CD4-positive, alpha-beta T cell (primary cell): Measurements from ENCODE around the gene ARHGAP42. TPM values are rescaled to one million over a fixed set of nuclear protein-coding genes. Genes with fewer than 3 reads are reported as not detected.

Experiments used
- ATAC-seq: fragments of 200-7000 bp; cut with Tn5 transposase; one replicate; pipeline ENCODE4 v1.10.0; 2022; ENCODE audit warnings: mild to moderate bottlenecking; ENCODE audit not compliant: poor library complexity
- CTCF ChIA-PET: fragments of 350-600 bp; sonication (Branson Sonifier 250); formaldehyde crosslinking; loops from one replicate; lab custom pipeline; 2021; ENCODE audit warnings: antibody characterized with exemption, inconsistent platforms; lab: Charles Lee
- POLR2A ChIA-PET: fragments of 350-600 bp; sonication (Branson Sonifier 250); formaldehyde crosslinking; loops from one replicate; lab custom pipeline; 2021; ENCODE audit warnings: antibody characterized with exemption, inconsistent platforms; lab: Charles Lee
- DNase-seq, 14 experiments: peaks; one replicate each; pipeline ENCODE4 v3.0.0-alpha.2; 2013 to 2020; ENCODE audit warnings: mixed read lengths in 2 of 14
- H3K27ac ChIP-seq, 2 donors: one replicate each; pipeline versions ENCODE4 v1.5.1 to v1.7.0; 2013; ENCODE audit warnings: low read length in 2 of 2, low read depth in 1 of 2, mild to moderate bottlenecking in 1 of 2
- H3K27me3 ChIP-seq, 2 experiments: 1 replicate in 1 of 2; 2 replicates in 1 of 2; pipeline versions ENCODE4 v1.6.1 to v1.7.0; 2013; ENCODE audit warnings: low read length in 2 of 2, control low read depth in 1 of 2, mild to moderate bottlenecking in 1 of 2, moderate library complexity in 1 of 2; ENCODE audit not compliant: insufficient read depth in 2 of 2, control insufficient read depth in 1 of 2
- H3K36me3 ChIP-seq: one replicate; pipeline ENCODE4 v1.6.1; 2013; ENCODE audit warnings: low read length, control low read depth; ENCODE audit not compliant: insufficient read depth
- H3K4me1 ChIP-seq: one replicate; pipeline ENCODE4 v1.6.1; 2013; ENCODE audit warnings: low read length, control low read depth; ENCODE audit not compliant: insufficient read depth
- H3K4me3 ChIP-seq: one replicate; pipeline ENCODE4 v1.5.1; 2013; ENCODE audit warnings: mild to moderate bottlenecking, low read length, moderate library complexity
- H3K9me3 ChIP-seq, 2 experiments: 1 replicate in 1 of 2; 2 replicates in 1 of 2; pipeline versions ENCODE4 v1.6.1 to v1.7.0; 2013; ENCODE audit warnings: low read length in 2 of 2, mild to moderate bottlenecking in 2 of 2, control low read depth in 1 of 2, moderate library complexity in 1 of 2; ENCODE audit not compliant: control insufficient read depth in 1 of 2, insufficient read depth in 1 of 2
- H3K27ac Mint-ChIP-seq: one replicate; pipeline ENCODE4 v1.8.0; 2020; ENCODE audit warnings: mixed read lengths
- H3K27me3 Mint-ChIP-seq: one replicate; pipeline ENCODE4 v1.8.0; 2021; ENCODE audit warnings: mixed read lengths
- H3K36me3 Mint-ChIP-seq: one replicate; pipeline ENCODE4 v1.8.0; 2021; ENCODE audit warnings: low read depth, mixed read lengths
- H3K4me1 Mint-ChIP-seq: one replicate; pipeline ENCODE4 v1.8.0; 2021; ENCODE audit warnings: low read depth, mixed read lengths
- H3K4me3 Mint-ChIP-seq: one replicate; pipeline ENCODE4 v1.8.0; 2020; ENCODE audit warnings: mild to moderate bottlenecking, mixed read lengths
- H3K9me3 Mint-ChIP-seq: one replicate; pipeline ENCODE4 v1.8.0; 2020; ENCODE audit warnings: mixed read lengths
- CTCF ChIP-seq: fragments of 200-600 bp; IDR thresholded peaks from one replicate; pipeline ENCODE4 v1.8.0; 2022; ENCODE audit warnings: antibody characterized with exemption, mild to moderate bottlenecking
- intact Hi-C, 2 experiments: fragments of 100-400 bp; cut with DNase I in 1 of 2; cut with micrococcal nuclease in 1 of 2; formaldehyde crosslinking; loops; one replicate each; pipeline versions ENCODE4 v1.15.1 to v1.9.0; 2023 to 2025; cut with DNase I, micrococcal nuclease
- total RNA-seq, 174 experiments: library from RNA in 2 of 174; stranded (reverse) in 2 of 174; gene quantifications; one replicate each; pipeline ENCODE4 v1.2.3 and lab custom pipeline; 2021 to 2026

The ARHGAP42 gene
- total RNA-seq, 2 experiments from 2014 or later: not detected

GRCh38 chr11:101014600-101015285, 327.7 kb downstream of the ARHGAP42 start:
- no peak overlapping the region for H3K27ac Mint-ChIP-seq
- ChIA-PET POLR2A (no interaction called here), CTCF (no interaction called here)
- Histone ChIP-seq H3K36me3 (no peaks in the 10 kb centered on the region), H3K4me1 (no peaks in the 10 kb centered on the region), H3K27ac (no peak overlapping the region), H3K9me3 (no peaks in the 10 kb centered on the region), H3K27me3 (no peaks in the 10 kb centered on the region), H3K4me3 (no peak overlapping the region)
- H3K9me3 Mint-ChIP-seq: peaks cover 2% of the 10 kb centered on the region
- intact Hi-C loops: no loop called here
- no peak overlapping the region for H3K4me3 Mint-ChIP-seq
- DNase-seq (no peak), ATAC-seq (no peak)
- no peaks in the 10 kb centered on the region for H3K4me1 Mint-ChIP-seq
- H3K36me3 Mint-ChIP-seq: no peaks in the 10 kb centered on the region
- TF ChIP-seq CTCF: no peak
- no peaks in the 10 kb centered on the region for H3K27me3 Mint-ChIP-seq

GRCh38 chr11:101019870-101020269, 332.8 kb downstream of the ARHGAP42 start:
- DNase-seq (no peak), ATAC-seq (no peak)
- Histone ChIP-seq H3K27ac (no peak overlapping the region), H3K4me1 (no peaks in the 10 kb centered on the region), H3K4me3 (no peak overlapping the region), H3K9me3 (no peaks in the 10 kb centered on the region), H3K36me3 (no peaks in the 10 kb centered on the region), H3K27me3 (no peaks in the 10 kb centered on the region)
- H3K4me3 Mint-ChIP-seq: no peak overlapping the region
- ChIA-PET POLR2A (no interaction called here), CTCF (no interaction called here)
- H3K4me1 Mint-ChIP-seq: no peaks in the 10 kb centered on the region
- intact Hi-C loops: no loop called here
- no peak for TF ChIP-seq CTCF
- H3K27ac Mint-ChIP-seq: no peak overlapping the region
- H3K27me3 Mint-ChIP-seq: no peaks in the 10 kb centered on the region
- H3K9me3 Mint-ChIP-seq: no peaks in the 10 kb centered on the region
- no peaks in the 10 kb centered on the region for H3K36me3 Mint-ChIP-seq

- Mint-ChIP-seq H3K36me3 (no peaks in the 10 kb centered on the region), H3K27ac (no peak overlapping the region), H3K4me1 (no peaks in the 10 kb centered on the region), H3K27me3 (no peaks in the 10 kb centered on the region), H3K4me3 (no peak overlapping the region), H3K9me3 (no peaks in the 10 kb centered on the region)
- no peak for DNase-seq
- Histone ChIP-seq H3K4me1 (no peaks in the 10 kb centered on the region), H3K27me3 (no peaks in the 10 kb centered on the region), H3K36me3 (no peaks in the 10 kb centered on the region), H3K27ac (no peak overlapping the region), H3K9me3 (peaks cover 0 to 6% of the 10 kb centered on the region in 2 experiments), H3K4me3 (no peak overlapping the region)
- intact Hi-C loops: no loop called here
- POLR2A ChIA-PET: no interaction called here
- ATAC-seq: no peak
- CTCF ChIA-PET: no interaction called here
- no peak for TF ChIP-seq CTCF
Measured at GRCh38 chr11:101022256-101022655, 335.2 kb downstream of the ARHGAP42 start.
